ENCODE data around the gene SLC38A4. TPM values are rescaled to one million over a fixed set of nuclear protein-coding genes. Genes with fewer than 3 reads are reported as not detected.

The SLC38A4 gene
- total and polyA plus RNA-seq, 2 experiments from 2014 or later, result 6.2 to 12.5 TPM

- TF ChIP-seq EZH2 (IDR thresholded peaks at IDR 0.05; ENCODE audit: low read depth, unreplicated experiment), result no peak
- no peak for TF ChIP-seq CREB1 (CRISPR knock-in tag; IDR thresholded peaks at IDR 0.05; ENCODE audit: low read depth)
- TF ChIP-seq EZH2phosphoT487 (IDR thresholded peaks at IDR 0.05; ENCODE audit: unreplicated experiment), result no peak
- TF ChIP-seq ZNF114 (CRISPR knock-in tag; IDR thresholded peaks at IDR 0.05), result no peak
- no peak for TF ChIP-seq CTCF (conservative IDR thresholded peaks at IDR 0.05; ENCODE audit: low read depth in 2 of 2)
- TF ChIP-seq STAT1 (IDR thresholded peaks at IDR 0.05; ENCODE audit: unreplicated experiment), result no peak
- no peak for TF ChIP-seq JUNB (IDR thresholded peaks at IDR 0.05; ENCODE audit: unreplicated experiment)
- TF ChIP-seq REST (IDR thresholded peaks at IDR 0.05; ENCODE audit: unreplicated experiment), result no peak
- TF ChIP-seq ETS1 (IDR thresholded peaks at IDR 0.05), result no peak
These were observed 46.3 kb upstream of the SLC38A4 start (continued) for GRCh38 chr12:46872135-46872534.

DNA sequence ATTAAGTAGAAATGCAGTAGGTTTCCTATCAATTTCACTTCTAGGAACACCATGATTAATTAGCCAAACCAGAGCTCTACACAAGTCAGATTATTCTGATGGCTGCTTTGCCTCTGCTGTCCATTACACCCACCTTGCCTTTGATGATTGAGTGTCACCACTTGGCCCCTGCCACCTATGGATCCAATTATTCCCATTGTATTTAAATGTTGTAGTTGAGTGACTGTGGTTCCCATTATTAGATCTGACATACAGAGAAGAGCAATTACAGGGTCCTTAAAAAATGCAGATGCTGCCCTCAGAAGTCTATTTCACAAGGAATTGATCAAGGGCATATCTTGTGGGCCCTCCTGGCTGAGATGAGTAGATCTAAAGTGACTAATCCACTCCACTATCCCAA, 39.5 kb upstream of the SLC38A4 start:
- ATAC-seq (no peak), DNase-seq (ENCODE audit: low spot score) (no peak)
- no peak overlapping the region for H2AFZ ChIP-seq
- Mint-ChIP-seq H3K27me3 (ENCODE audit: insufficient read depth, low read depth, poor library complexity) (no peaks in the 10 kb centered on the region), H3K27ac (no peak overlapping the region), H3K36me3 (ENCODE audit: low read depth) (peaks cover 23% of the 10 kb centered on the region; the same call in 2 of the 3 replicates), H3K9me3 (peaks cover 63% of the 10 kb centered on the region), H3K4me1 (no peaks in the 10 kb centered on the region), H3K4me3 (no peak overlapping the region)
- no peak overlapping the region for H3K27ac ChIP-seq (ENCODE audit: low read depth)
- no peaks in the 10 kb centered on the region for H4K20me1 ChIP-seq (replicated peaks; ENCODE audit: insufficient read depth)
- no peaks in the 10 kb centered on the region for H3F3A ChIP-seq (replicated peaks; ENCODE audit: low read depth)
- no peak overlapping the region for H3K4me3 ChIP-seq
- no peaks in the 10 kb centered on the region; the same call in 1 of the 2 replicates for H3K36me3 ChIP-seq (ENCODE audit: insufficient read depth)
- H3K4me1 ChIP-seq (ENCODE audit: insufficient read depth), result no peaks in the 10 kb centered on the region
- no peaks in the 10 kb centered on the region for H3K79me2 ChIP-seq (replicated peaks; ENCODE audit: insufficient read depth)
- TF ChIP-seq EZH2phosphoT487 (IDR thresholded peaks at IDR 0.05; ENCODE audit: unreplicated experiment) (no peak), STAT1 (IDR thresholded peaks at IDR 0.05; ENCODE audit: unreplicated experiment) (no peak), CTCF (conservative IDR thresholded peaks at IDR 0.05; ENCODE audit: low read depth in 2 of 2) (no peak), JUNB (IDR thresholded peaks at IDR 0.05; ENCODE audit: unreplicated experiment) (no peak)
- H3K4me2 ChIP-seq, result no peak overlapping the region
- peaks cover 12% of the 10 kb centered on the region; the same call in 1 of the 2 replicates for H3K9me2 ChIP-seq (ENCODE audit: insufficient read depth)
- no peaks in the 10 kb centered on the region for H3K27me3 ChIP-seq (ENCODE audit: insufficient read depth)
